Measurements from ENCODE around the gene EDDM3A.

Gene EDDM3A

DNA sequence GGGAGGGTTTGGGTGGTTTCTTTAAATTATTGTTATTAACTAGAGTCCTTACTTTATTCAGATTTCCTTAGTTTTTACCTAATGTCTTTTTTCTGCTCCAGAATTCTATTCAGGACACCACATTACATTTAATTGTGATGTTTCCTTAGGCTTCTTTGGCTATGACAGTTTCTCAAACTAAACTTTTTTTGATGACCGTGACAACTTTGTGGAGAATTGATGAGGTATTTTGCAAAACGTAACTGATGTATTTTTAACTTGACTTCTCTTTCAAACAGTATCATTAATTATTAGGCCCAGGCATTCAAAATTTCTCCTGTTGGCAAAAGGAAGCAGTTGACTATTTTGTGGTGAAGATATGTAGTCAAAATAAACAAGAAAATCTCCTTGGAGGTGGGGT is 45.9 kb downstream of the EDDM3A start:
- Histone ChIP-seq H3K36me3 (ENCODE audit: control insufficient read depth, low read length) (no peaks in the 10 kb centered on the region), H3K9me2 (replicated peaks; ENCODE audit: control insufficient read depth, low read length) (no peaks in the 10 kb centered on the region), H3K27ac (ENCODE audit: low read depth, low read length) (no peak overlapping the region), H4K20me1 (ENCODE audit: control insufficient read depth, insufficient read depth, low read depth, low read length) (no peaks in the 10 kb centered on the region), H3K4me1 (ENCODE audit: control insufficient read depth, low read length) (no peaks in the 10 kb centered on the region), H3K27me3 (ENCODE audit: control insufficient read depth, low read length) (0 out of 2 replicates have a peak, but pooled peaks cover 3% of the 10 kb centered on the region), H3K9me3 (ENCODE audit: control insufficient read depth, insufficient read depth, low read length) (no peaks in the 10 kb centered on the region), H3K4me2 (ENCODE audit: low read length) (no peak overlapping the region), H3F3A (ENCODE audit: control insufficient read depth, insufficient read depth) (no peaks in the 10 kb centered on the region), H3K79me2 (ENCODE audit: control insufficient read depth, low read length) (no peaks in the 10 kb centered on the region), H3K4me3 (ENCODE audit: low read length) (no peak overlapping the region)
- TF ChIP-seq, protein P1, sequence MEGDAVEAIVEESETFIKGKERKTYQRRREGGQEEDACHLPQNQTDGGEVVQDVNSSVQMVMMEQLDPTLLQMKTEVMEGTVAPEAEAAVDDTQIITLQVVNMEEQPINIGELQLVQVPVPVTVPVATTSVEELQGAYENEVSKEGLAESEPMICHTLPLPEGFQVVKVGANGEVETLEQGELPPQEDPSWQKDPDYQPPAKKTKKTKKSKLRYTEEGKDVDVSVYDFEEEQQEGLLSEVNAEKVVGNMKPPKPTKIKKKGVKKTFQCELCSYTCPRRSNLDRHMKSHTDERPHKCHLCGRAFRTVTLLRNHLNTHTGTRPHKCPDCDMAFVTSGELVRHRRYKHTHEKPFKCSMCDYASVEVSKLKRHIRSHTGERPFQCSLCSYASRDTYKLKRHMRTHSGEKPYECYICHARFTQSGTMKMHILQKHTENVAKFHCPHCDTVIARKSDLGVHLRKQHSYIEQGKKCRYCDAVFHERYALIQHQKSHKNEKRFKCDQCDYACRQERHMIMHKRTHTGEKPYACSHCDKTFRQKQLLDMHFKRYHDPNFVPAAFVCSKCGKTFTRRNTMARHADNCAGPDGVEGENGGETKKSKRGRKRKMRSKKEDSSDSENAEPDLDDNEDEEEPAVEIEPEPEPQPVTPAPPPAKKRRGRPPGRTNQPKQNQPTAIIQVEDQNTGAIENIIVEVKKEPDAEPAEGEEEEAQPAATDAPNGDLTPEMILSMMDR (IDR thresholded peaks at IDR 0.05; ENCODE audit: low read depth, low read length, poor library complexity, severe bottlenecking) = no peak
- no peak for TF ChIP-seq EZH2phosphoT487 (IDR thresholded peaks at IDR 0.05; ENCODE audit: borderline replicate concordance, low read length)

- H3F3A ChIP-seq (ENCODE audit: control insufficient read depth, insufficient read depth) = no peaks in the 10 kb centered on the region
- no peaks in the 10 kb centered on the region for H3K4me1 ChIP-seq (ENCODE audit: control insufficient read depth, low read length)
- TF ChIP-seq EZH2phosphoT487 (IDR thresholded peaks at IDR 0.05; ENCODE audit: borderline replicate concordance, low read length) = no peak
- TF ChIP-seq, protein P1 (IDR thresholded peaks at IDR 0.05; ENCODE audit: low read depth, low read length, poor library complexity, severe bottlenecking) = no peak
- no peaks in the 10 kb centered on the region for H3K9me2 ChIP-seq (replicated peaks; ENCODE audit: control insufficient read depth, low read length)
- no peaks in the 10 kb centered on the region for H3K79me2 ChIP-seq (ENCODE audit: control insufficient read depth, low read length)
- no peaks in the 10 kb centered on the region for H4K20me1 ChIP-seq (ENCODE audit: control insufficient read depth, insufficient read depth, low read depth, low read length)
- 0 out of 2 replicates have a peak, but pooled peaks cover 3% of the 10 kb centered on the region for H3K27me3 ChIP-seq (ENCODE audit: control insufficient read depth, low read length)
- H3K36me3 ChIP-seq (ENCODE audit: control insufficient read depth, low read length) = no peaks in the 10 kb centered on the region
- no peaks in the 10 kb centered on the region for H3K9me3 ChIP-seq (ENCODE audit: control insufficient read depth, insufficient read depth, low read length)
- H3K4me3 ChIP-seq (ENCODE audit: low read length) = no peak overlapping the region
- no peak overlapping the region for H3K27ac ChIP-seq (ENCODE audit: low read depth, low read length)
- H3K4me2 ChIP-seq (ENCODE audit: low read length) = no peak overlapping the region
Measured at GRCh38 chr14:20792556-20792955, 46.9 kb downstream of the EDDM3A start.

DNA sequence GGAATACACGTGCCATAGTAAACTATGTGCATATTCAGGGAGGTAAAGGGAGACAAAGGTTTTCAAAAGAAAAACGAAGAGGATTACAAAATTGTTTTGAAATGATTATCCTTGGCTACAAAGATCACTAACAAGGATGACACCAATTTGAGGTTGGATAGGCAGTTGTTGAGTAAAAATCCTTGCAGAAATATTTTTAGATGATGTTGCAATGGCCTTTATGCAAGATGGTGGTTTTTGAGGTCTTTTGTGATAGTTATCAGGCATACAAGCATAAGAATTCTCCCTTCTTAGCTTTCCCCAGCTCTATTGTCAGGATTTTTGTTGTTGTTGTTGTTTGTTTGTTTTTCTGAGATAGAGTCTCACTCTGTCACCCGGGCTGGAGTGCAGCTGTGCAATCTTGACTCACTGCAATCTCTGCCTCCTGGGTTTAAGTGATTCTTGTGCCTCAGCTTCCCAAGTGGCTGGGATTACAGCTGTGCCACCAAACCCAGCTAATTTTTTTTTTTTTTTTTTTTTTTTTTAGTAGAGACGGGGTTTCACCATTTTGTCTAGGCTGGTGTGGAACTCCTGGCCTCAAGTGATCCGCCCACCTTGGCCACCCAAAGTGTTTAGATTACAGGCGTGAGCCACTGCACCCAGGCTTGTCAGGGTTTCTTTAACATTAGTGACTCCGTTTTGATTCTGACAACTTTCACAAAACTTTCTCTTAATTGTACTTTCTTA is 49.1 kb downstream of the EDDM3A start:
- Histone ChIP-seq H3K9me3 (ENCODE audit: control insufficient read depth, insufficient read depth, low read length) (no peaks in the 10 kb centered on the region), H3F3A (ENCODE audit: control insufficient read depth, insufficient read depth) (no peaks in the 10 kb centered on the region), H3K4me3 (ENCODE audit: low read length) (no peak overlapping the region), H4K20me1 (ENCODE audit: control insufficient read depth, insufficient read depth, low read depth, low read length) (no peaks in the 10 kb centered on the region), H3K4me2 (ENCODE audit: low read length) (no peak overlapping the region), H3K79me2 (ENCODE audit: control insufficient read depth, low read length) (no peaks in the 10 kb centered on the region), H3K4me1 (ENCODE audit: control insufficient read depth, low read length) (no peaks in the 10 kb centered on the region), H3K27ac (ENCODE audit: low read depth, low read length) (no peak overlapping the region), H3K9me2 (replicated peaks; ENCODE audit: control insufficient read depth, low read length) (no peaks in the 10 kb centered on the region), H3K27me3 (ENCODE audit: control insufficient read depth, low read length) (0 out of 2 replicates have a peak, but pooled peaks cover 3% of the 10 kb centered on the region), H3K36me3 (ENCODE audit: control insufficient read depth, low read length) (no peaks in the 10 kb centered on the region)
- TF ChIP-seq, protein P1 (IDR thresholded peaks at IDR 0.05; ENCODE audit: low read depth, low read length, poor library complexity, severe bottlenecking) = no peak
- TF ChIP-seq EZH2phosphoT487 (IDR thresholded peaks at IDR 0.05; ENCODE audit: borderline replicate concordance, low read length) = no peak
